ENCODE data around the gene FBXL20. TPM values are rescaled to one million over a fixed set of nuclear protein-coding genes. Genes with fewer than 3 reads are reported as not detected.

Gene FBXL20
- total RNA-seq, 1 experiment from 2014 or later, result 17.2 TPM

- TF ChIP-seq FOSL1 (IDR thresholded peaks at IDR 0.05; ENCODE audit: low read depth) (no peak), ELF1 (IDR thresholded peaks at IDR 0.05; ENCODE audit: borderline replicate concordance, low read depth) (no peak), YY1 (IDR thresholded peaks at IDR 0.05; ENCODE audit: extremely low read depth, insufficient replicate concordance, low read depth, low read length) (no peak)
- TF ChIP-seq, protein P1, sequence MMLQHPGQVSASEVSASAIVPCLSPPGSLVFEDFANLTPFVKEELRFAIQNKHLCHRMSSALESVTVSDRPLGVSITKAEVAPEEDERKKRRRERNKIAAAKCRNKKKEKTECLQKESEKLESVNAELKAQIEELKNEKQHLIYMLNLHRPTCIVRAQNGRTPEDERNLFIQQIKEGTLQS (IDR thresholded peaks at IDR 0.05), result no peak
- ChIA-PET RAD21 (ENCODE audit: low non-redundant PET in 1 of 2, low total read pairs in 2 of 2, uncharacterized antibody in 2 of 2, unreplicated experiment in 2 of 2) (no interaction called here), POLR2A (no interaction called here), CTCF (no interaction called here)
- no TSS peak for BruUV-seq (replicated peaks)
- Histone ChIP-seq H3K9me2 (ENCODE audit: insufficient read depth) (no peaks in the 10 kb centered on the region), H3K9me3 (ENCODE audit: control insufficient read depth in 1 of 2, insufficient read depth in 1 of 2, low read depth in 1 of 2, low read length in 2 of 2) (no peaks in the 10 kb centered on the region), H3K27me3 (ENCODE audit: insufficient read depth, low read length) (no peaks in the 10 kb centered on the region), H3K79me2 (ENCODE audit: insufficient read depth, low read length) (no peaks in the 10 kb centered on the region), H4K20me1 (ENCODE audit: insufficient read depth) (no peaks in the 10 kb centered on the region), H3K4me1 (ENCODE audit: control insufficient read depth in 1 of 2, insufficient read depth in 2 of 2, low read length in 2 of 2) (no peaks in the 10 kb centered on the region), H3K4me2 (ENCODE audit: low read length) (no peak overlapping the region), H3K9ac (ENCODE audit: low read length) (no peak overlapping the region), H2AFZ (ENCODE audit: low read depth, low read length, poor library complexity, severe bottlenecking) (no peak overlapping the region), H3K27ac (ENCODE audit: low read depth, low read length) (no peak overlapping the region), H3K4me3 (replicated peaks in 1 of 2; ENCODE audit: low read depth in 1 of 2, low read length in 2 of 2) (no peak overlapping the region), H3K36me3 (ENCODE audit: control insufficient read depth in 1 of 2, insufficient read depth in 2 of 2, low read length in 2 of 2) (no peaks in the 10 kb centered on the region)
- intact Hi-C loops (cut with micrococcal nuclease), result no loop called here
- ATAC-seq (no peak), DNase-seq (ENCODE audit: low read depth, low spot score) (no peak)
Measured at GRCh38 chr17:39327109-39327508, 74.3 kb downstream of the FBXL20 start.

DNA sequence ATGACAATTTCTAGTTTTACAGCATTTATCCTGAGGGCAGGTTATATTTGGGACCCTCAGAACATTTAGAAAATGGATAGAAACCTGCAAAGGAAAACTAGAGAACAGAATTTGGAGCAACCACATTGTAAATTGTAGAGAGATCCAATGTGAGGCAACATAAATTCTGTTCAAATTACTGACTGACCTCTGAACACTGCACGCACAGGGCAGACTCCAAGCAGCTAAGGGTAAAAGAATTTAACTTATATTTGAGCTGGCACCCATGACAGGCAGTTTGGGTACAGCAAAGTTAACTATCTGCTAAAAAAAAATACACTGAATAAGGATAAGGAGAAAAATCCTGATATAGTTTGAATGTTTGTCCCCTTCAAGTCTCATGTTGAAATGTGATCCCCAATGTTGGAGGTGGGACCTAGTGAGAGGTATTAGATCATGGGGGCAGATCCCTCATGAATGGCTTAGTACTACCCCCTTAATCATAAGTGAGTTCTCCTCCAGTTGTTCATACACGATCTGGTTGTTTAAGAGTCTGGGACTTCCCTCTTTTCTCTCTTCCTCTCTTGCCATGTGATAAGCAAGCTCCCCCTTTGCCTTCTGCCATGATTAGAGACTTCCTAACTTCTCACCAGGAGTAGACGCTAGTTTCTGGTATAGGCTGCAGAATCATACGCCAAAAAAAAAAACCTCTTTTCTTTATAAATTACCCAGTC is 75.7 kb downstream of the FBXL20 start:
- Histone ChIP-seq H3K4me2 (ENCODE audit: low read length) (no peak overlapping the region), H3K9ac (ENCODE audit: low read length) (no peak overlapping the region), H4K20me1 (ENCODE audit: insufficient read depth) (no peaks in the 10 kb centered on the region), H3K9me2 (ENCODE audit: insufficient read depth) (no peaks in the 10 kb centered on the region), H3K27me3 (ENCODE audit: insufficient read depth, low read length) (no peaks in the 10 kb centered on the region), H3K4me1 (ENCODE audit: control insufficient read depth in 1 of 2, insufficient read depth in 2 of 2, low read length in 2 of 2) (peaks cover 3 to 11% of the 10 kb centered on the region in 2 experiments), H3K27ac (ENCODE audit: low read depth, low read length) (no peak overlapping the region), H3K9me3 (ENCODE audit: control insufficient read depth in 1 of 2, insufficient read depth in 1 of 2, low read depth in 1 of 2, low read length in 2 of 2) (no peaks in the 10 kb centered on the region), H3K36me3 (ENCODE audit: control insufficient read depth in 1 of 2, insufficient read depth in 2 of 2, low read length in 2 of 2) (no peaks in the 10 kb centered on the region), H2AFZ (ENCODE audit: low read depth, low read length, poor library complexity, severe bottlenecking) (no peak overlapping the region), H3K79me2 (ENCODE audit: insufficient read depth, low read length) (no peaks in the 10 kb centered on the region), H3K4me3 (replicated peaks in 1 of 2; ENCODE audit: low read depth in 1 of 2, low read length in 2 of 2) (no peak overlapping the region)
- ATAC-seq (no peak), DNase-seq (ENCODE audit: low read depth, low spot score) (no peak)
- ChIA-PET RAD21 (ENCODE audit: low non-redundant PET in 1 of 2, low total read pairs in 2 of 2, uncharacterized antibody in 2 of 2, unreplicated experiment in 2 of 2) (no interaction called here), POLR2A (no interaction called here), CTCF (no interaction called here)
- intact Hi-C loops (cut with micrococcal nuclease), result no loop called here
- BruUV-seq (replicated peaks), result no TSS peak
- TF ChIP-seq MAX (IDR thresholded peaks at IDR 0.05) (no peak), ZNF274 (IDR thresholded peaks at IDR 0.05; ENCODE audit: low read depth, low read length) (no peak), SP1 (IDR thresholded peaks at IDR 0.05; ENCODE audit: low read depth) (no peak), RAD21 (IDR thresholded peaks at IDR 0.05; ENCODE audit: low read depth) (no peak), ELF1 (IDR thresholded peaks at IDR 0.05; ENCODE audit: borderline replicate concordance, low read depth) (no peak), EZH2phosphoT487 (IDR thresholded peaks at IDR 0.05; ENCODE audit: borderline replicate concordance) (no peak), REST (IDR thresholded peaks at IDR 0.05; ENCODE audit: low read depth) (no peak), POLR2AphosphoS5 (IDR thresholded peaks at IDR 0.05; ENCODE audit: low read depth, low read length) (no peak), TCF7L2 (IDR thresholded peaks at IDR 0.05; ENCODE audit: borderline replicate concordance, extremely low read depth, insufficient read depth, insufficient read length) (no peak), CTCF (IDR thresholded peaks at IDR 0.05 in 2 of 3, conservative IDR thresholded peaks at IDR 0.05 in 1 of 3; ENCODE audit: borderline replicate concordance in 1 of 3, insufficient read depth in 1 of 3, low read depth in 2 of 3, low read length in 2 of 3) (no peak)

Data from HCT116 (cell line).